Tibial nerve (tissue), 4 donors: ENCODE data around the gene TMEM233.

Experiments
- CTCF ChIP-seq, 5 experiments: fragments of 200-600 bp in 3 of 5; fragments of 450-650 bp in 2 of 5; sonication (generic) in 3 of 5; IDR thresholded peaks; one replicate each; pipeline ENCODE4 v1.5.1; 2016 to 2019; ENCODE audit warnings: antibody characterized with exemption in 5 of 5, mild to moderate bottlenecking in 3 of 5, moderate library complexity in 2 of 5
- EP300 ChIP-seq, 2 donors: sonication (generic); formaldehyde crosslinking; IDR thresholded peaks; one replicate each; pipeline ENCODE4 v1.6.1; 2017; ENCODE audit warnings: antibody characterized with exemption in 2 of 2, mild to moderate bottlenecking in 1 of 2
- POLR2A ChIP-seq, 2 donors: fragments of 450-650 bp; IDR thresholded peaks; one replicate each; pipeline ENCODE4 v1.6.1; 2017; ENCODE audit warnings: antibody characterized with exemption in 2 of 2, mild to moderate bottlenecking in 2 of 2, moderate library complexity in 2 of 2

- TF ChIP-seq CTCF (IDR thresholded peaks at IDR 0.05) (no peak), POLR2A (IDR thresholded peaks at IDR 0.05) (no peak), EP300 (IDR thresholded peaks at IDR 0.05) (no peak)
Observed at GRCh38 chr12:119594399-119594730, 791 bp downstream of the TMEM233 start.
